GM19372 (cell line): ENCODE data around the gene CBX2.
A peak's percentile ranks its signal among the peaks of the same experiment; 100 is the strongest.

ENCODE experiments used
- ATAC-seq: cut with Tn5 transposase; IDR thresholded peaks from one replicate; pipeline ENCODE4 v1.9.1; 2021; ENCODE audit warnings: mild to moderate bottlenecking, low read depth, moderate library complexity; ENCODE audit not compliant: unreplicated experiment

CBX2 gene

DNA sequence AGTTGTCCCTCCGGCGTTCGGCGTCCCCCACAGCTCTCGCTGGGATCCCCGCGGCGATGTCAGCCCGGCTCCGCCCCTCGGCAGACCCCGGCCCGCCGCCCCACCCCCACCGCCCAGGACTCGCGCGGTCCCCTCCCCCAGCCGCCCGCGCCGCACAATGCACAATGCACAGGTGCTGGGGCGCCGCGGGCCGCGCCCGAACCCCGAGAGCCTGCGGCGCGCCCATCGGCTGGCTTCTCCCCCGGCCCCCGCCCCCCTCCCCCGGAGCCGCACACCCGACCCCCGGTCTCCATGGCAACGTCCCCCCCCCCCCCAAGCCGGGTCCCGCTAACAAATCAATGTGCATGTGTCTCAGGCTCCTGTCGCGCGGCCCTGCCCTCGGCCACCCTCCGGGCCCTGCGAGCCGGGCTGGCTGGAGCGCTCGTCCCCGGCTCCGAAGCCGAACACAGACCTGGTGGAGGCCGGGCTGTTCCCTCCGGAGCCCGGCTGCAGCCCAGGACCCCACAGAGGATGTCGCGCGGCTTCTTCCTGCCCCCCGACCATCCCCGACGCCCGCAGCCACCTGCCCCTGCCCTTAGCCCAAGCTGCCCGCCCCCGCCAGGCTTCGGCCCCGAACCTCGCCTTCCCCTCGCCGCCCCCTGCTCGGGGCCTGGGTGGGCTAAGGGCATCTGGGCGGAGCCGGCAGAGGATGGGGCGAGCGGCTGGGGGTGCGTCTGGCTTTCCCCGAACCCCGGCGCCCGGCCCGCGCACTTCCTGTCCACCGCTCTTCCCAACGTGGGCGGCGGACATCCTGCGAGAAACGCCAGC is 19.7 kb downstream of the CBX2 start:
- ATAC-seq: peak; percentile 18

DNA sequence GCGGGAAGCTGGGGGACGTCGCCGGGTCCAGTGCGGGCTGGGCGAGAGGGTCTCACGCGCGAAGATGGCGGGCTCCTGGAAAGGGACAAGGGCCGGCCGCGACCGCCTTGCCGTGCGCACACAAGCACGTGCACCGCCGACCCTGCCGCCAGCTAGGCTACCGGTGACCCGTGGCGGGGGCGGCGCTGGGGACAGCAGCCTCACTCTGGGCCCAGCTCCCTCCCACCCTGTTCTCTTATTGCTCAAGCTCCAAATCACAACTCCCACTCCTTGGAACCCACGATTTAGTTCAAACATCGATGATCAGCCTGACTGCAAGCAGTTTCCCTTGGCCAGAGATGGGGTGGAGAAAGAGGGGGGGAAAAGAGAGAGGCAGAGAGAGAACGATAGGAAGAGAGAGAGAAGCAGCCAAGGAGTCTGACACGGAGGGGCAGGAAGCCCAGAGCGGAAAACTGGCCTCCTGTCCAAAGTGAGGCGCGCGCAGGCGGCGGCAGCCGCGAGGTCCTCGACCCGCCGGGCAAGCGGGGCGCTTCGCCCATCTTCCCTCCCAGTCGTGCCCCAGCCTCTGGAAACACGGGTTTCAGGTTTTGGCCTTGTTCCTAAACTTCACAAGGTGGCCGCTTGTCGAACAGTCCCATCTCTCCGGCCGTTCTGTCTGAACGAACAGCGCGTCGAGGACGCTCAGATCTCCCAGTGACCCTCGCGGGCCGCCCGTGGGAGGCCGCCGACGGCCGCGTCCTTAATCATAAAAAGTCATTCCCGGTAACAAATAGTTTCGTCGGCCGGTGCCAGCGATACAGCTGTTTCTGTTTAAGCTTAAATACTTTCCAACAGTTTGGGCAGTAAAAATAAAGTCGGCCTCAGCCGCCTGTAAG is 20.6 kb downstream of the CBX2 start:
- ATAC-seq: no peak

GRCh38 chr17:79799174-79799537 is 21.2 kb downstream of the CBX2 start:
- ATAC-seq: no peak

DNA sequence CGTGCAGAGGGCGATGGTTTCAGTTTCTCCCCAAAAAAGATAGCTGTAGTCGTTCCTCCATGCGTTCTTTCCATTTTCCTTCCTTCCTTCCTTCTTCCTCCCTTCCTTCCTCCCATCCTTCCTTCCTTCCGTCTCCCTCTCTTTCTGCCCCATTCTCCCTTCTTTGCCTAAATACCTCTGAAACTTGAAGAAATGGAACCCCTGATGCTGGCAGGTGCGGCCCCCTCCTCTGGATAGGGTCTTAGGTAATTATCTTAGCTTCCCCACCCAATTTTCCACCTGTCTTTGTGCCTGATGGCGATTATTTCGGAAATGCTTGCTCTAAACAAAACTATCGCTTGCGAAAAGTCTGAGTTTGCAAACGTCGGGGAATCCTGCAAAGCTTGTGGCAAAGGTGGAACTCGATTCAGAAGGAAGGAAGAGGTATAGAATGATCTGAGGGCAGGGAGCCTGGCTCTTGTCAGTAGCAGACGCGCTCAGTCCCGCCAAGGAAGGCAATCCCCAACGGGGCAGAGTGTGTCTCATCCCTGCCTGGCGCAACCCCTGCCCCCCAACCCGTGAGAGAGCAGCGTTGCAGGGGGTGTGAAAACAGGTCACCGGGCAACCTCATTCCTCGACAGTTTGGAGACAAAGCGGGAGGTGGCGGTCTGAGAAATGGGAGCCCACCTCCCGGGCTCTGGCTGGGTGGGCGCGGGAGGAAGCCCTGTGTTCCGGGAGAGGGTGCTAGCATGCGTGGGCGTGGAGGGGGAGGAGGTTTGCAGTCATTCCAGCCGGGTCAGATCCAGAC is 21.8 kb downstream of the CBX2 start:
- ATAC-seq: no peak

- no peak for ATAC-seq
Measured at GRCh38 chr17:79800325-79801155, 22.6 kb downstream of the CBX2 start.

DNA sequence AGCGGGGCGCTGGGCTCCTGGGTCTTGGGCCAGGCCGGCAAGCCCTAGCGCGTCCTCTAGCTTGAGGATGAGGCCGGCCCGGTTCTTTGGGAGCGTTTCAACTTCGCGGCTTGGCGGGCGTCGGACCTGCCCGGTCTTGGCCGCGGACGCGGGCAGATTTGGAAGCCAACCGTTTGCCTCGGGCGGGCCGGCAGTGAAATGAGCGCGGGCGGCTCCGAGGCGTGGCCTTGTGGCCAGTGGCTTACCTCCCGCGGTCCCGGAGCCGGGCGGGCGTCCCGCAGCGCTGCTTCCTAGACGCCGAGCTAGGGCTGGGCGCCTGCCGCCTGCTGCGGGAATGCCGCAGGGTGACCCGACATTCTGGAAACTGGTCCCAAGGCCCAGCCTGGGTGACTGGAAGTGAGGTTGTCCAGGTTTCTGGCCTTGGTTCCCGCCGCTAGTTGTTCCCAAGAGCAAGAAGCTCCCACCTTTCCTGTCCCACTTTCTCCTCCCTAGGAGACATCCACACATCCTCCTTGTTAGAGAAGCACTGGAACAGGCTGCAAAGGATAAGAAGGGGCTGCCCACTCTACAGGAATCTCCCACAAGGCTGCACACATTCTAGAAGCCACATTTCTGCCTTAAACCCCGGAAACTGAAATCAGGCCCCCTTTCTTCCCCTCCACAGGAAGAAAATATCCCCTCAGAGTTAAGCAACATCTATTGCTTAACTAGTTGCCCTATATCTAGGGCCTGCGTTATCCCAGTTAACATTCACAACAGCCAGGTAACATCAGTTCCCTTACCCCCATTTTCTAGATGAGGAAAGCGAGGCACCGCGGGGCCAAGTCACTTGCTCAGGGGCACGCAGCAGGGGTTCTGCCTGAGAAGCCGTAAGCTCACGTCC is 23.4 kb downstream of the CBX2 start:
- no peak for ATAC-seq

DNA sequence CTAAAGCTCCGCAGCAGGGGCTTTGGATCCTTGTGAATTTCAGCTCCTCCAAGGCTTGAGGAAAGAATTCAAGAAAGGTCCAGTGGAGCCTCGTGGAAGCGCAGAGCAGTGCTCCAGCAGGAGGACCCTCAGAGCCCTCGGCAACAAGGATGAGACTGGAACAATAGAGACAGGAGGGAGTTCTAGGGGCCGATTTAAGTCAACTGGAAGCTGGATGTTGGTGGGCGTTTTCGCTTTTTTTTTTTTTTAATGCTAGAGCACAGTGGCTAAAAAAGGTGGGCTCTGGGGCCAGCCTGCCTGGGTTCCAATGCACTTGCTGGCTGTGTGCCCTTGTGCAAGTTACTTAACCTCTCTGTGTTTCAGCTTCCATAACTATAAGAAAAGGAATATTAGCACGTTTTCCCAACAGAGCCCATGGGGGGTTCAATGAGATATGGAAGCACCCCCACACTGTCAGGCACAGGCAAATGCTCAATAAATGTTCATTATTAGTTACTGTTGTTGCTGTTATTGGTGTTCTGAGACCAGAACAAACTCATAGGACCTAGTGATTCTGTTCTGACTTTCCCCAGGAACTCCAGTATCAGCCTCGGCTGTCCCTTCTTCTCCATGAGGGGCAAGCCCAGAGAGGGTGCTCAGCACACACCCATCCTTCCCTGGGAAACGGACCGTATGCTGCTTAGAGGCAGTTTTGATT is 24.2 kb downstream of the CBX2 start:
- ATAC-seq: no peak

GRCh38 chr17:79802736-79803420 is 24.9 kb downstream of the CBX2 start:
- no peak for ATAC-seq

GRCh38 chr17:79803421-79803996 is 25.6 kb downstream of the CBX2 start:
- no peak for ATAC-seq

DNA sequence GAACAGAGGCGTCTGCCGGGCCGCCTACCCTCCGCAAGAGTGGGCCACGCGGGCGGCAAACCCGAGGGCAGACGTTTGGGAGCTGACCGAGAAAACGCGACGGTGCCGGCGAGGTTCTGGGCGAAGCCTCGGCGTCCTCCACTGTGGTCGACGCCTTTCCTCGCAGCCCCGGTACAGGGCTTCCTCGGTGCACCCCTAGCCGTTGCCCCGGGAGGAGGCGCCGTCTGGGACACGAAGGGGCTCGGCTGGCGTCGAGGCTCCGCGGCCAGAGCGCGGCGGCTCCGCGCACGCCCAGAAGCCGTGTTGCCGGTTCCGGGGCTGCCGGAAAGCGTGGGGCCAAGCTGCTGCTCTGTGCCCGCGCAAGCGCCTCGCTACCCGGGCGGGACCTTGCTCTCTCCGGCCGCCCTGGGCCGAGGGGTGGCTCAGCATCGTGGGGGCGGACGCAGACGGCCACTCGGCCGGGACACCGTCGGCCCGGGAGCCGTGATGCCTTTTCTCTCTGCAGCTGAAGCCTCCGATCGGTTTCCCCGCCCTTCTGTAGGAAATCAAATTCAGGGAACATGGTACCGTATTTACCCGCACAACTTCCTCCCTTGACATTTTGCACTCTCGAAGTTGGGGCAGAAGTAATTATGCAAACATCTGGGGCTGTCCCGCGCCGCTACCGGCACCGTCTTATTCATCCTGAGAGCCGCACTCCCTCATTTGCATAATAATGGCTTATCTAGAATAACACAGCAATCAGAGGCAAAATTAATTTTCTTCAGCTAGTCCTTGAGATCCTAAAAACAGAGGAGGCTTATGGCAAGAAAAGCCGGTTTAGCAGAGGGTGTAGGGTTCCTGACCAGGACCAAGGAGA is 26.3 kb downstream of the CBX2 start:
- ATAC-seq: no peak

GRCh38 chr17:79804856-79805696 is 27.1 kb downstream of the CBX2 start:
- no peak for ATAC-seq

GRCh38 chr17:79806446-79806760 is 28.5 kb downstream of the CBX2 start:
- no peak for ATAC-seq

DNA sequence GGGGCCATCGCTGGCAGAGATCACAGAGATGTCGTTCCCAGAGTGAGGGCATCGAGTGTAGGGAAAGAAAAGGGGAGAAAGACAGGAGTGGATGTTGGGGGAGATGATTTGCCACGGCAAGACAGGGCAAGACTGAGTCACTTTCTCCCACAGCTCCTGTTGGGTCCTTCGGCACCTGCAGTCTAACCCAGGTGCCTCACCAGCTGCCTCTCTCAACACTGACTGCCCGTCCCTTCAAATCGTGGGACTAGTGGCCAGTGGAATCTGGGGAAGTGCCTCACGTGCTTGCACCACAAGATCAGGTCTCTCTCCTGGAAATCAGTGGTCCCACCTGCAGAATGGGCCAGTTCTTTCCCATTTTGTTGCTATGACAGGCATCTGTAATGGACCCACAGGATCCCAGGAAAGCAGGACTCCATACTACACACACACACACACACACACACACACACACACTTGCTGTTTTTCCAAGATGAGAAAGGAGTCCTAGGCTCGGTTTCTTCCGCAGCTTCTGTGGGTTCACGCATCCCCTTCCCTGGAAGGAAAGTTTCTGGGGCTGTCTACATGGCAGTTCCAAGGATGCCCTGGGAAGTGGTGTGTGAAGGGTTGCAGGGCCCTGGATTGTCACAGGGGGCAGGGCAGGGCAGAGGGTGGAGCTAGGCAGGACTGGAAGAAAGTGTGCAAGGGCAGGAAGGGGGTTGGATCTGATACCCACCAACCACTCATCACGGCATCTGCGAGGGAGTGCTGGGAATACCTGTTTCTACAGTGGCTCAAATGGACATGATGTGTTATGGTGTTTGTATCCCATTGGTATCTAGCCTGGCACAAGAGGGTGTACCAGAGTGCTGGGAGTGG is 29.1 kb downstream of the CBX2 start:
- ATAC-seq: no peak

- no peak for ATAC-seq
Measured at GRCh38 chr17:79808763-79809529, 31.0 kb downstream of the CBX2 start.
